AG10803 (cell line): ENCODE results near the gene MEIS3.

Experiments used
- DNase-seq: peaks from one replicate; pipeline ENCODE4 v3.0.0; 2010; ENCODE audit warnings: low read depth
- H3K4me3 ChIP-seq: 2 replicates; pipeline ENCODE4 v1.5.1; 2011; ENCODE audit warnings: mild to moderate bottlenecking, low read length, control low read depth
- CTCF ChIP-seq: conservative IDR thresholded peaks from 2 replicates; pipeline ENCODE4 v1.5.1; 2011; ENCODE audit warnings: mild to moderate bottlenecking, low read length, control low read depth, inconsistent platforms

MEIS3 gene

GRCh38 chr19:47419789-47420188, 462 bp upstream of the MEIS3 start:
- DNase-seq, result no peak

GRCh38 chr19:47418692-47419029, 666 bp downstream of the MEIS3 start:
- DNase-seq, result no peak
- TF ChIP-seq CTCF, result no peak
- peak overlapping the region; percentile 80 for H3K4me3 ChIP-seq

More at GRCh38 chr19:47419789-47420188, 462 bp upstream of the MEIS3 start:
- no peak overlapping the region for H3K4me3 ChIP-seq
- no peak for TF ChIP-seq CTCF

GRCh38 chr19:47417746-47418691, 1.3 kb downstream of the MEIS3 start:
- no peak for TF ChIP-seq CTCF
- no peak for DNase-seq
- H3K4me3 ChIP-seq, result peak overlapping the region; percentile 80

GRCh38 chr19:47417107-47417745, 2.1 kb downstream of the MEIS3 start:
- H3K4me3 ChIP-seq, result peak overlapping the region; percentile 80
- TF ChIP-seq CTCF, result no peak
- DNase-seq, result no peak

- DNase-seq, result no peak
- no peak for TF ChIP-seq CTCF
- H3K4me3 ChIP-seq, result no peak overlapping the region
These were observed 2.7 kb downstream of the MEIS3 start for GRCh38 chr19:47416643-47416985.

- no peak for DNase-seq
- no peak overlapping the region for H3K4me3 ChIP-seq
- TF ChIP-seq CTCF, result no peak
These were observed 3.2 kb downstream of the MEIS3 start for GRCh38 chr19:47415953-47416642.
